ENCODE data around the gene DAAM2.

DNA sequence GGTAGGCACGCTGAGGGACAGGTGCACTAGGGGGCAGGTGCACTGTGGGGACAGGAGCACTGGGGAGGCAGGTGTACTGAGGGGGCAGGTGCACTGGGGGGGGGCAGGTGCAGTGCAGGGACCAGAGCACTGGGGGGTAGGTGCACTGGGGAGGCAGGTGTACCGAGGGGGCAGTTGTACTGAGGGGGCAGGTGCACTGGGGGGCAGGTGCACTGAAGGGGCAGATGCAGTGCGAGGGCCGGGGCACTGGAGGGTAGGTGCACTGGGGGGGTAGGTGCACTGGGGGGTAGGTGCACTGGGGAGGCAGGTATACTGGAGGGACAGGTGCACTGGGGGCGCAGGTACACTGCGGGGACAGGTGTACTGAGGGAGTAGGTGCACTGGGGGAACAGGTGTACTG, 39.5 kb downstream of the DAAM2 start:
- TF ChIP-seq GATA1 (IDR thresholded peaks at IDR 0.05; ENCODE audit: low read depth, low read length) (no peak), POLR2A (IDR thresholded peaks at IDR 0.05; ENCODE audit: low read length) (no peak)
